GM18858 (cell line): ENCODE data around the gene MDM1.

Source experiments
- ATAC-seq: cut with Tn5 transposase; IDR thresholded peaks from one replicate; pipeline ENCODE4 v1.9.1; 2021; ENCODE audit not compliant: unreplicated experiment

Gene MDM1

GRCh38 chr12:68321140-68321539 is 11.0 kb downstream of the MDM1 start:
- ATAC-seq = no peak

DNA sequence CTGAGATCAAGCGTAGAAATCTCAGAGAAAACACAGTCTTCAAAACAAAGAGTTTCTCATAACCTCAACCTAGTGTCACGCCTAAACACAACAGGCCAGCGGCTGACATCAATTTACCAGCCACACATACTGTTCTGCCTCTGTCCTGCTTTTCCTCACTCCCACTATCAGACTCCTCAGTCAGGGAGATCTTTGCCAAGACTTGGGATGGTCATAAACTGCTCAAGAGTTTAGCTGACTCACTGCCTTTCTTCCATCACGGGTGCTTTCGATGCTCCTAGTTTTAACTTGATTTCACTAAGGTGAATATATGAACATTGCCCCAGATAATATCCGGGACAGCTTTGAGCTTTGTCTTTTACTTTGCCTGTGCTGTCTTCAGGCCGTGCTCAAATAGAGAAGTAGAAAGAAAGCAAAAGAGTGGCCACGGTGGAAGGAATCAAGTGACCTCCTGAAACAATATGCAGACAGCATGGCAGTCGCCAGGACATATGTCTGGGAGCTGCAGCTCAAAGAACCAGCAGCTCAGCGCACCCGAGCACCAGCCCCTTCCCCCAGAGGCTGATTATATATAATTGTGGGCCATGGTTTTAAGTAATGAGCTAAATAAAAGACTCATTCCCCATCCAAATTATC is 12.1 kb downstream of the MDM1 start:
- ATAC-seq = no peak

DNA sequence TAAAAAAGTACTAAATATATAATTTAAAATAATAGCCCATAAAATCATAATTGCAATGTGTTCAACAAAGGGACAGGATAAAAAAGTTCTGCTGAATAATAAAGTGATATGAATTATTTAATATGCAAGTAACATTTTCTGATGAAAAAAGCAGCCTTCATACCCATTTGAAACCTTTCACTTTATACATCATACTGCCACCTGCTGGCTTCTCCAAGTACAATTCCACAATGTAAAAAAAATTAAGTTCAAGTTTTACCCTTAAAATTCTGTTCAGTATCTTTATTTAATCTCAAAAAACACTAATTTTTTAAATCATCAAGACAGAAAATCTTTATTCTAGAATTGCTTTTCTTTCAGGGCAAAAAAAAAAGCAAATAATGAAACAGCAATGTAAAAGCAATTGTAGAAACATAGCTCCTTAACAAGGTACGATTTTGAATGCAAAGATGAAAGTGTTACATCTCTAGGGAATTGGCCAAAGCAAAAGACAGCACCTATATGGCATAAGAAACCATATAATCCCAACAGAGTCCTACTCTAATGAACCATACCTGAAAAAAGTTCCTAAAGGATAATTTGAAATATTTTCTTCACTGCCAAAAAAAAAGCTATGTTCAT is 15.0 kb downstream of the MDM1 start:
- no peak for ATAC-seq

DNA sequence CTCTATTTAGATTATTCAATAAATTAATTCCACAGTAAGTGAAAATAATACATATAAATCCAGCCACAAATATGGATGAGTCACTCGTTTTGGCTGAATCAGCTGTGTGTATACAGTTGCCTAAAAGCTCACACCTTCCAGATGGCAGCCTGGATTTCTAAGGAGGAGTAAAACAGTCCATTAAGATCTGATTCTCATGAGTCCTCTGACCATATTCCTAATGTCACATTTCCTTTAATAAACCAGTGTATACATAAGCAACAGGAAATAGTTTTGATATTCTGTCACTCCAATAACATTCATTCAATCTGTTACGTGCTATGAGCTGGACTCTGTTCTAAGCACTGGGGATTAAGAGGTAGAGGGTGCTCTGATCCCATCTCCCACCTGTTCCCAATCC is 21.8 kb downstream of the MDM1 start:
- ATAC-seq = no peak

- ATAC-seq = no peak
These were observed 25.6 kb downstream of the MDM1 start for GRCh38 chr12:68306564-68306963.

- peak; percentile 65 for ATAC-seq
These were observed 26.9 kb downstream of the MDM1 start for GRCh38 chr12:68305278-68305677.

DNA sequence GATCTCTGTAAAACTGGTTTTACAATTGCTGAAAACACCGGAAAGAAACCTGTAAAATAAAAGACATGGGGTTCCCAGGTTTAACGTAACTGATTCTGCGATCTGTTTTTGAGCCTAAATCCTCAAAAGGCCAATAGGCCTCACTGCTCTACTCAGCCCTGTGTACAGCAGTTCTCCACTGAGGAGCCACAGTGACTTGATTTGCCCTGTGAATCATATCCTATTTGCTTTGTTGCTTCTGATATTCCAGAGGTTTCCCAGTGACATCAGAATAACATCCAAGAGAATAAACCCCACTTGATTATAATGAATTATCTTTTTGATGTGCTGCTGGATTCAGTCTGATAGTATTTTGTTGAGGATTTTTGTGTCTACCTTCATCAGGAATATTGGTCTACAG is 27.5 kb downstream of the MDM1 start:
- no peak for ATAC-seq

DNA sequence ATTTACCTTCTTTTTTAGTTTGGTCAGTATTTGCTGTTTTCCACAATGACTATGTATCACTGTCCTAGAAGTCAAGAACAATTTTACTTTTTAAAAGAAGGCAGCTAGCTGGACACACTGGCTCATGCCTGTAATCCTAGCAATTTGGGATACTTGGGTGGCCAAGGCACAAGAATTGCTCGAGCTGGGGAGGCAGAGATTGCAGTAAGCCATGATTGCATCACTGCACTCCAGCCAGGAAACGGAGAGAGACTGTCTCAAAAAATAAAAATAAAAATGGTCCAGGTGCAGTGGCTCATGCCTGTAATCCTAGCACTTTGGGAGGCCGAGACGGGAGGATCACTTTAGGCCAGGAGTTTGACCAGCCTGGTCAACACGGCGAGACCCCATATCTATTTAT is 28.3 kb downstream of the MDM1 start:
- ATAC-seq = no peak

- no peak for ATAC-seq
These were observed 34.2 kb downstream of the MDM1 start for GRCh38 chr12:68297929-68298328.

GRCh38 chr12:68294251-68294650 is 37.9 kb downstream of the MDM1 start:
- no peak for ATAC-seq

GRCh38 chr12:68293347-68293746 is 38.8 kb downstream of the MDM1 start:
- ATAC-seq = no peak

- no peak for ATAC-seq
These were observed 39.8 kb downstream of the MDM1 start for GRCh38 chr12:68292151-68292943.

DNA sequence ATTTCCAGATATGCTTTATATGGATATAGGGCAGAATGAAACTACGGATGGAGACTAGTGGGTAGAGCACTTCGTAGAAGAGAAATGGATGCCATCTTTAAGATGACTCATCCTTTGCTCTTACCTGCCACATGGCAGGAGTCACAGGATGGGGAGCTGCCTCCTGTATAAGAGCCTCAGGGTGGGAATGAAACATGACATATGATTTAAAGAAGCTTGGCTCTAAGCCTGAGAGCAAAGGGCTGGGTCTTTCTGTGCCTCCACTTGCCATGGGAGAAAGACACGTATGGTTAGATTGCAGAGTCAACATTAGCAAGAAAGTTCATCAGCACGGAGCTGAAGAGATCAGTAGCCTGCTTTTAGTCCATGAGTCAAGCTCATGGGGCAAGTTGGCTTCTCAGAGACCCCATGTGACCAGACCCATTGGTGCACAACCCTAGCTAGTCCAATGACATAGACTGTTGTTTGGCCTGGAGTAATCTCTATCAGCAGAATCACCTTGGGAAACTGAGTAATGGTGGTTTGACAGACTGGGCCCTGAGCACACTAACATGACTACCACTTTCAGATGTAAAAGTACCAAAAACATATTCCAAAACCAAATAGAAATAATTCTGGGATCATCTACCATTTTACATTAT is 40.6 kb downstream of the MDM1 start:
- ATAC-seq = no peak

- ATAC-seq = peak; percentile 98
These were observed 42.0 kb downstream of the MDM1 start for GRCh38 chr12:68290126-68290525.

DNA sequence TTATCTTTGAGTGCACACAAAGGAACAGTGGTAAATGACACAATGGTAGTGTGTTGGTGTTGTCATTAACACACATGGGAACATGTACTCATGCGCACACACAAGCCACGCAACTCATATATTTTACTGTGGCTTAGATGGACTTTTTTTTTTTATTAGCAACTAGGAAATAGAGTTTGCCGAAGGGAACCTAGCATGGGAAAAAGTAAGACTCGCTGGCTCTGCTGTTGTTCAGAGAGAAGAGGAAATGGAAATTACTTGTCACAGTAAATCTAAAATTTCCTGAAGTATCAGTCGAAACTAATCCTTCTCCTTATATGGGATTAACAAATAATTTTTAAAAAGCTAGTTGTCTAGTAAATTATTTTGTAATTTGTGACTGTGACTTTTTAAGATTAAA is 45.1 kb downstream of the MDM1 start:
- no peak for ATAC-seq

DNA sequence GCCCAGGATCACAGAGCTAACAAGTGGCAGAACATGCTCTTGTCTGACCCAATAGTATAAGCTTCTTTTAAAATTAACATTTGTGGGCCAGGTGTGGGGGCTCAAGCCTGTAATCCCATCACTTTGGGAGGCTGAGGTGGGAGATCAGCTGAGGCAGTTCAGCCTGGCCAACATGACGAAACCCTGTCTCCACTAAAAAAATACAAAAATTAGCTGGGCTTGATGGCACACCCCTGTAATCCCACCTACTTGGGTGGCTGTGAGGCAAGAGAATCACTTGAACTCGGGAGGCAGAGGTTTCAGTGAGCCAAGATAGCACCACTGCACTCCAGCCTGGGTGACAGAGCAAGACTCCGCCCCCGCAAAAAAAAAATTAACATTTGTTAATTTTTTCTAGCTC is 45.8 kb downstream of the MDM1 start:
- ATAC-seq = no peak

GRCh38 chr12:68285541-68285940 is 46.6 kb downstream of the MDM1 start:
- no peak for ATAC-seq

GRCh38 chr12:68281322-68282077 is 50.7 kb downstream of the MDM1 start:
- ATAC-seq = no peak

DNA sequence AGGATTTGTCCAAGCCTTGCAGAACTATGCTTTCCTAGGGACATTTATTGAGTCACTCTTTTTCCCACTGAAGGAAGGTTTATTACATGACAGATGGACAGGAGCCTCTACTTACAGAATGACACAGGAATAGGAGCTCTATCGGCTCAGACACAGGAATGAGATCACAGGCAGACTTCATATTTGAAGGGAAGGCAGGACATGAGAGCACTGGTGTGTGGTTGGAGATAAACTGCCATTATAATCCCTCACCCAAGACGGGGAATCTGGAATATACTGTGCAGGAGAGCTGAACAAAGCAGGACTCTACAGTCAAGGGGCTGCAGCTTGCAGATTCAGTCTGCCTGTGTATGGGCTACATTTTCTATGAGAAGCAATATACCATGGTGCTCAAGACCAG is 51.9 kb downstream of the MDM1 start:
- ATAC-seq = no peak

DNA sequence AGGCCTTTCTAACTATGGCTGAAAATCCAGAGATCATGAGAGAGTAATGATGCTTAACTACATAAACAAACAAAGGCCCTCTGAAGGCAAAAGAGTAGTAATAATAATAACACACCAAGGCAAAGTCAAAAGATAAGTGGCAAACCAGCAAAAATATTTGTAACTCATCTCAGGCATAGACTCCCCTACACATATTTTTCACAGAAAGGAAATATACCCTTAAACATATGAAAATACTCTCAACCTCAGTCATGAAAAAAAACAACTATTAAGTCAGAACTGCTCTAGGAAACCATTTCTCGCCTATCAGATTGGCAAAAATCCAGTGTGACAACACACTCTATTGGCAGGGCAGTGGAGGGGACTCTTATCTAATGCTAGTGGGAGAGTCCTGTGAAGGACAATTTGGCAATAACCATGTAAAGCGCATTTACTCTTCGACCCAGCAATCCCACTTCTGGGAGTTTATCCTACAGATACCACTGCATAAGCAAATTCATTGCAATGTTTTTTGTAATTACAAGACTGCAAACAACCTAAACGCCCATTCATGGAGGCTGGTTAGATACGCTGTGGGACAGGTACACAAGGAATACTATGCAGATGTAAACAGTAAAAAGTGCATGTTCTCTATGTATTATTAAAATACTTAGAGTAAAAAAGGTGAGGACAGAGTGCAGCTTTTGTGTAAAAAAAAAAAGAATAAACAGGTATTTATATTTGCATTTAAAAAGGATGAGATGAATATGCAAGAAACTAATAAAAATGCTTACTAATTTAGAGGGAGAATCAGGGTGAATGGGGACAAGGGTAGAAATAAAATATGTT is 52.7 kb downstream of the MDM1 start:
- ATAC-seq = no peak
